K562 (cell line): ENCODE results near the gene STK11. TPM values are rescaled to one million over a fixed set of nuclear protein-coding genes. Genes with fewer than 3 reads are reported as not detected.

Experiments used
- CSDE1 ChIP-seq, 2 experiments: fragments of 450-650 bp; IDR thresholded peaks; 2 replicates each; pipeline ENCODE4 v1.6.1; 2016; ENCODE audit warnings: mild to moderate bottlenecking in 1 of 2
- CTBP1 ChIP-seq: fragments of 450-650 bp; IDR thresholded peaks from 2 replicates; pipeline ENCODE4 v1.6.1; 2016; ENCODE audit warnings: borderline replicate concordance
- NKRF ChIP-seq: fragments of 450-650 bp; IDR thresholded peaks from 2 replicates; pipeline ENCODE4 v1.6.1; 2016; ENCODE audit warnings: borderline replicate concordance
- RBM25 ChIP-seq: fragments of 200-400 bp; formaldehyde crosslinking; IDR thresholded peaks from 2 replicates; pipeline ENCODE4 v1.6.1; 2018; ENCODE audit warnings: low read length, low read depth, moderate library complexity; ENCODE audit not compliant: severe bottlenecking
- RCOR1 ChIP-seq, 2 experiments: IDR thresholded peaks; 2 replicates each; pipeline ENCODE4 v1.6.1; 2012; ENCODE audit warnings: low read depth in 2 of 2, low read length in 2 of 2, borderline replicate concordance in 1 of 2, improper control_type of control experiment in 1 of 2
- RFX1 ChIP-seq: fragments of 450-650 bp; IDR thresholded peaks from 2 replicates; pipeline ENCODE4 v1.6.1; 2016; ENCODE audit warnings: mild to moderate bottlenecking, moderate library complexity
- SMC3 ChIP-seq: conservative IDR thresholded peaks from 2 replicates; pipeline ENCODE4 v1.6.1; 2011; ENCODE audit warnings: low read depth, low read length, improper control_type of control experiment; ENCODE audit not compliant: insufficient read depth
- TAF7 ChIP-seq: fragments of 450-650 bp; IDR thresholded peaks from 2 replicates; pipeline ENCODE4 v1.6.1; 2016; ENCODE audit warnings: missing genetic modification characterization, missing compliant biosample characterization
- TEAD4 ChIP-seq, 2 experiments: sonication (generic) in 1 of 2; formaldehyde crosslinking in 1 of 2; IDR thresholded peaks; 2 replicates each; pipeline versions ENCODE4 v1.6.1 to v1.8.0; 2012 to 2022; ENCODE audit warnings: borderline replicate concordance in 1 of 2, inconsistent platforms in 1 of 2, low read length in 1 of 2, mild to moderate bottlenecking in 1 of 2, missing genetic modification reagents in 1 of 2
- ZNF174 ChIP-seq: fragments of 250-450 bp; sonication (Bioruptor Pico); IDR thresholded peaks from 2 replicates; pipeline ENCODE4 v1.4.0; 2020; ENCODE audit warnings: mild to moderate bottlenecking
- polyA plus RNA-seq, 8 experiments: library from polyadenylated mRNA; depleted of rRNA in 4 of 8; stranded (reverse) in 5 of 8; unstranded in 3 of 8; fragments of >200 nt; fragmentation: Nextera tagmentation in 2 of 8; fragmentation: Illumina TruSeq in 1 of 8; extraction: Ambion mirVana in 2 of 8; extraction: Trizol in 1 of 8; gene quantifications; 2 replicates each; pipeline versions ENCODE4 v1.2.1 to v1.2.3, GENCODE V29; 2011 to 2014; ENCODE audit warnings: inconsistent platforms in 1 of 8, missing spikeins in 1 of 8
- total RNA-seq, 7 experiments: library from RNA; depleted of rRNA in 6 of 7; stranded (reverse); fragments of >200 nt in 6 of 7; fragmentation: Illumina TruSeq in 2 of 7; extraction: Trizol in 2 of 7; gene quantifications; 2 replicates each; pipeline versions ENCODE4 v1.2.1 to v1.2.3, GENCODE V29; 2011 to 2021; ENCODE audit warnings: low replicate concordance in 1 of 7
- TF ChIP-seq, protein P1 (sequence below): IDR thresholded peaks from 2 replicates; pipeline ENCODE4 v1.6.1; 2011; ENCODE audit warnings: borderline replicate concordance, low read depth, mild to moderate bottlenecking, moderate library complexity, low read length; ENCODE audit not compliant: insufficient read depth, poor library complexity, severe bottlenecking
- TF ChIP-seq, protein P2 (sequence below): fragments of 450-650 bp; formaldehyde crosslinking; IDR thresholded peaks from 2 replicates; pipeline ENCODE4 v1.4.0; 2022; ENCODE audit warnings: missing genetic modification characterization

The STK11 gene
- total and polyA plus RNA-seq, 9 of the 15 experiments (the other 6 are each of a cell fraction or from before 2014, with no cell fraction given), result 0.15 to 96.5 (median 31.7) TPM

DNA sequence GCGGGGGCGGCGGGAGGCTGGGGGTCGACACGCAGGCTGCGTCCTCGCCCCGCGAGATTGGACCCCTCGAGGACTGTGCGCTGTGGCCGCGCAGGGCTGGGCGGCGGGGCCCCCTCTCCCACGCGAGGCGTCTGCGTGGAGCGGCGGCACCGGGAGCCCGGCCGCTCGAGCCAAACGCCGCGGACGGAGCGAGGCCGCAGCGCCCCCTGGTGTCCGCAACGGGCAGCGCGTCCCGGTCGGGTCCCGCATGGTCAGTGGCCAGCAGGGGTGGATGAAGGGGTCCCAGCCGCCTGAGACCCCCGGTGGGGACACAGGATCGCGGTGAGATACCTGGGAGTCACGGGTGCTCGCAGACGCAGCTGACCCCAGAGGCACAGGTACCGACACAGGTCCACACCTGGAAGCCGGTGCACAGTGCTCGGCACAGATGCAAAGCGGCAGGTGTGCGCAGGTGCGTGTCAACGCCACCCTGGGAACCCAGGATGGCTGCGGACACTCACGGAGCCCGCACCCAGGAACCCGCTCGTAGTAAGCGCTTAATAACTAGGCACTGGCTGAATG lies 61.4 kb downstream of the STK11 start (continued):
- TF ChIP-seq SMC3, result peak; percentile 86
- no peak for TF ChIP-seq CSDE1 (IDR thresholded peaks at IDR 0.05)
- TF ChIP-seq, protein P1, sequence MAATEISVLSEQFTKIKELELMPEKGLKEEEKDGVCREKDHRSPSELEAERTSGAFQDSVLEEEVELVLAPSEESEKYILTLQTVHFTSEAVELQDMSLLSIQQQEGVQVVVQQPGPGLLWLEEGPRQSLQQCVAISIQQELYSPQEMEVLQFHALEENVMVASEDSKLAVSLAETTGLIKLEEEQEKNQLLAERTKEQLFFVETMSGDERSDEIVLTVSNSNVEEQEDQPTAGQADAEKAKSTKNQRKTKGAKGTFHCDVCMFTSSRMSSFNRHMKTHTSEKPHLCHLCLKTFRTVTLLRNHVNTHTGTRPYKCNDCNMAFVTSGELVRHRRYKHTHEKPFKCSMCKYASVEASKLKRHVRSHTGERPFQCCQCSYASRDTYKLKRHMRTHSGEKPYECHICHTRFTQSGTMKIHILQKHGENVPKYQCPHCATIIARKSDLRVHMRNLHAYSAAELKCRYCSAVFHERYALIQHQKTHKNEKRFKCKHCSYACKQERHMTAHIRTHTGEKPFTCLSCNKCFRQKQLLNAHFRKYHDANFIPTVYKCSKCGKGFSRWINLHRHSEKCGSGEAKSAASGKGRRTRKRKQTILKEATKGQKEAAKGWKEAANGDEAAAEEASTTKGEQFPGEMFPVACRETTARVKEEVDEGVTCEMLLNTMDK, result peak; percentile 68
- peak; percentile 55; the same call in 1 of the 2 replicates for TF ChIP-seq NKRF
- TF ChIP-seq CTBP1, result peak; percentile 95
- TF ChIP-seq RBM25, result peak; percentile 41
- peak in 1 of 2 experiments; percentile 49; a peak in 1 of 4 replicates for TF ChIP-seq RCOR1 (IDR thresholded peaks at IDR 0.05; ENCODE audit: borderline replicate concordance in 1 of 2, low read depth in 2 of 2, low read length in 2 of 2)
- TF ChIP-seq ZNF174, result no peak
- no peak for TF ChIP-seq TEAD4 (IDR thresholded peaks at IDR 0.05; ENCODE audit: low read length)
- TF ChIP-seq TEAD4 (CRISPR knock-in tag; IDR thresholded peaks at IDR 0.05; ENCODE audit: borderline replicate concordance), result no peak
- TF ChIP-seq TAF7 (tag), result no peak
- TF ChIP-seq, protein P2, sequence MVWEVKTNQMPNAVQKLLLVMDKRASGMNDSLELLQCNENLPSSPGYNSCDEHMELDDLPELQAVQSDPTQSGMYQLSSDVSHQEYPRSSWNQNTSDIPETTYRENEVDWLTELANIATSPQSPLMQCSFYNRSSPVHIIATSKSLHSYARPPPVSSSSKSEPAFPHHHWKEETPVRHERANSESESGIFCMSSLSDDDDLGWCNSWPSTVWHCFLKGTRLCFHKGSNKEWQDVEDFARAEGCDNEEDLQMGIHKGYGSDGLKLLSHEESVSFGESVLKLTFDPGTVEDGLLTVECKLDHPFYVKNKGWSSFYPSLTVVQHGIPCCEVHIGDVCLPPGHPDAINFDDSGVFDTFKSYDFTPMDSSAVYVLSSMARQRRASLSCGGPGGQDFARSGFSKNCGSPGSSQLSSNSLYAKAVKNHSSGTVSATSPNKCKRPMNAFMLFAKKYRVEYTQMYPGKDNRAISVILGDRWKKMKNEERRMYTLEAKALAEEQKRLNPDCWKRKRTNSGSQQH, result 0 out of 2 replicates have a peak, but pooled peaks have one; percentile 38
- TF ChIP-seq RFX1, result no peak
